Activated CD4-positive, alpha-beta memory T cell treated with anti-CD3 and anti-CD28 coated beads, Interleukin-2, amount 10 ng/mL, durations not matched to agents 7 days and 5 days (primary cell): Measurements from ENCODE around the gene ZBTB46. TPM values are rescaled to one million over a fixed set of nuclear protein-coding genes. Genes with fewer than 3 reads are reported as not detected.
"Not testable (repeated sequence)": the region's sequence is repeated elsewhere in the genome, so short reads cannot be mapped to it uniquely, and the experiment has no call there.

Experiments
- CTCF ChIA-PET: fragments of 350-600 bp; sonication (Branson Sonifier 250); formaldehyde crosslinking; loops from one replicate; lab custom pipeline; 2021; ENCODE audit warnings: antibody characterized with exemption, inconsistent platforms; lab: Charles Lee
- POLR2A ChIA-PET: fragments of 350-600 bp; sonication (Branson Sonifier 250); formaldehyde crosslinking; loops from one replicate; lab custom pipeline; 2021; ENCODE audit warnings: antibody characterized with exemption; lab: Charles Lee
- DNase-seq: peaks from one replicate; pipeline ENCODE4 v3.0.0-alpha.2; 2020
- H3K27ac Mint-ChIP-seq: one replicate; pipeline ENCODE4 v1.8.0; 2021; ENCODE audit warnings: mild to moderate bottlenecking, mixed read lengths
- H3K27me3 Mint-ChIP-seq: one replicate; pipeline ENCODE4 v1.8.0; 2021; ENCODE audit warnings: mixed read lengths
- H3K36me3 Mint-ChIP-seq: one replicate; pipeline ENCODE4 v1.8.0; 2021; ENCODE audit warnings: low read depth, mixed read lengths
- H3K4me1 Mint-ChIP-seq: one replicate; pipeline ENCODE4 v1.8.0; 2021; ENCODE audit warnings: mixed read lengths
- H3K4me3 Mint-ChIP-seq: one replicate; pipeline ENCODE4 v1.8.0; 2021; ENCODE audit warnings: mild to moderate bottlenecking, mixed read lengths
- H3K9me3 Mint-ChIP-seq: one replicate; pipeline ENCODE4 v1.8.0; 2021; ENCODE audit warnings: mixed read lengths
- total RNA-seq, 2 experiments: library from RNA; stranded (reverse); gene quantifications; one replicate each; pipeline ENCODE4 v1.2.3, GENCODE V29; 2021

ZBTB46 gene
- total RNA-seq, 2 experiments from 2014 or later = 0.53 to 0.65 TPM

GRCh38 chr20:63855363-63856097 is 24.5 kb upstream of the ZBTB46 start:
- peaks cover 1% of the 10 kb centered on the region for H3K36me3 Mint-ChIP-seq
- no peak for DNase-seq
- H3K27me3 Mint-ChIP-seq = peaks cover 13% of the 10 kb centered on the region
- no peaks in the 10 kb centered on the region for H3K9me3 Mint-ChIP-seq
- no peak overlapping the region for H3K27ac Mint-ChIP-seq
- H3K4me1 Mint-ChIP-seq = peaks cover 25% of the 10 kb centered on the region
- no peak overlapping the region for H3K4me3 Mint-ChIP-seq
- POLR2A ChIA-PET = interaction anchor here (0.9 to 1.9 kb wide), 2 partner anchors 10 to 335 kb away, joined by 4 to 9 read pairs; partner anchors contain the start of genes PPDPF and TPD52L2
- CTCF ChIA-PET = interaction anchor here (0.6 kb wide), 1 partner anchor 1066 kb away, joined by 3 read pairs; no protein-coding TSS in a partner anchor

GRCh38 chr20:63854766-63855362 is 23.8 kb upstream of the ZBTB46 start:
- POLR2A ChIA-PET = interaction anchor here (0.9 to 1.9 kb wide), 2 partner anchors 11 to 334 kb away, joined by 4 to 9 read pairs; partner anchors contain the start of genes PPDPF and TPD52L2
- no peaks in the 10 kb centered on the region for H3K36me3 Mint-ChIP-seq
- DNase-seq = no peak
- H3K4me1 Mint-ChIP-seq = peaks cover 27% of the 10 kb centered on the region
- H3K4me3 Mint-ChIP-seq = no peak overlapping the region
- peaks cover 15% of the 10 kb centered on the region for H3K27me3 Mint-ChIP-seq
- H3K27ac Mint-ChIP-seq = no peak overlapping the region
- CTCF ChIA-PET = interaction anchor here (0.6 kb wide), 1 partner anchor 1066 kb away, joined by 3 read pairs; no protein-coding TSS in a partner anchor
- H3K9me3 Mint-ChIP-seq = no peaks in the 10 kb centered on the region

DNA sequence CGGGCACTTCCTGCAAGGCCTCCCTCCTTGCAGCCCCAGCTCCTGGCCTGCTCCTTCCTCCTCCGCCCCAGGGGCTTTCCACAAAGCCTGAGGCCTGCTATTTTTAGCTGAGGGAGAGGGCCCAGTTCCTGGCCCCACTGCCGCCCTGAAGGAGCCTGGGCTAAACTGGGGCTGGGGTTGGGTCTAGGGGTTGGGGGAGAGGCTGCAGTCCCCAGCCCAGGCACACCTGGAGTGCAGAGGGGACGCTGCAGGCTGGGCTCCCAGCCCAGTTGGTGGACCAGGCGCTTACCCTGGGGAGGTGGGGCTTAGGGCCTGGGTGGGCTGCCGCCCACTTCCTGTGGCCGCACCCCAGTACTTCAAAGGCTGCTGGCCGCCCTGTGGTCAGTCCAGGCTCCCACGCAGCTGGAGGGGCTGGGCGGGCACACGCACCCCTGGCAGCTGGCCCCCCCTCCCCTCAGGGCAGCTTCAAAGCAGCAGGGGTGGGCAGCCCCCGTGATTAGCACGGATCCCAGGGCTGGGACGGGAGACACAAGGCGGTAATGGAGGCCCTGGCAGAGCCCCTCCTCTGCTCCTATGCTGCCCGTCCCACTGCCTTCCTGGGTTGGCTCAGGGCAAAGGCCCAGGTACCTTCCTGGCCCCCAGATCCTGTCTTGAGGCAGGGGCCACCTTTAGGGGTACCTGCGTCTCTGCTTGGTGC is 23.2 kb upstream of the ZBTB46 start:
- H3K9me3 Mint-ChIP-seq = no peaks in the 10 kb centered on the region
- no peak overlapping the region for H3K4me3 Mint-ChIP-seq
- no peaks in the 10 kb centered on the region for H3K36me3 Mint-ChIP-seq
- H3K27me3 Mint-ChIP-seq = peaks cover 15% of the 10 kb centered on the region
- peaks cover 22% of the 10 kb centered on the region for H3K4me1 Mint-ChIP-seq
- CTCF ChIA-PET = no interaction called here
- POLR2A ChIA-PET = interaction anchor here (1.9 kb wide), 1 partner anchor 11 kb away, joined by 9 read pairs; the partner anchor contains the start of gene TPD52L2
- no peak for DNase-seq
- no peak overlapping the region for H3K27ac Mint-ChIP-seq

DNA sequence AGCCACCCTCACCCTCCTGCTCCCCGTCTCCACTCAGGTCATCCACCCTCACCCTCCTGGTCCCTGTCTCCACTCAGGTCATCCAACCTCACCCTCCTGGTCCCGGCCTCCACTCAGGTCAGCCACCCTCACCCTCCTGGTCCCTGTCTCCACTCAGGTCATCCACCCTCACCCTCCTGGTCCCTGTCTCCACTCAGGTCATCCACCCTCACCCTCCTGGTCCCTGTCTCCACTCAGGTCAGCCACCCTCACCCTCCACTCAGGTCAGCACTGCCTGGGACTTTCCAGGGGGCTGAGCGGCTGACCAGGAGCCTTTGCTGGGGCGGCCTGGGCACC is 22.6 kb upstream of the ZBTB46 start:
- H3K27ac Mint-ChIP-seq, H3K36me3 Mint-ChIP-seq, DNase-seq, H3K4me3 Mint-ChIP-seq, CTCF ChIA-PET, H3K9me3 Mint-ChIP-seq: not testable (repeated sequence)
- Mint-ChIP-seq H3K27me3 (peaks cover 15% of the 10 kb centered on the region), H3K4me1 (peaks cover 19% of the 10 kb centered on the region)
- POLR2A ChIA-PET = interaction anchor here (1.9 kb wide), 1 partner anchor 12 kb away, joined by 9 read pairs; the partner anchor contains the start of gene TPD52L2

- CTCF ChIA-PET = interaction anchor here (0.9 kb wide), 1 partner anchor 626 kb away, joined by 3 read pairs; no protein-coding TSS in a partner anchor
- Mint-ChIP-seq H3K27me3 (peaks cover 15% of the 10 kb centered on the region), H3K4me1 (peaks cover 11% of the 10 kb centered on the region)
- H3K9me3 Mint-ChIP-seq, H3K27ac Mint-ChIP-seq, H3K36me3 Mint-ChIP-seq, H3K4me3 Mint-ChIP-seq, DNase-seq: not testable (repeated sequence)
- POLR2A ChIA-PET = interaction anchor here (0.7 to 0.8 kb wide), 2 partner anchors 12 to 14 kb away, joined by 3 read pairs; no protein-coding TSS in a partner anchor
Measured at GRCh38 chr20:63851548-63851943, 20.5 kb upstream of the ZBTB46 start.

DNA sequence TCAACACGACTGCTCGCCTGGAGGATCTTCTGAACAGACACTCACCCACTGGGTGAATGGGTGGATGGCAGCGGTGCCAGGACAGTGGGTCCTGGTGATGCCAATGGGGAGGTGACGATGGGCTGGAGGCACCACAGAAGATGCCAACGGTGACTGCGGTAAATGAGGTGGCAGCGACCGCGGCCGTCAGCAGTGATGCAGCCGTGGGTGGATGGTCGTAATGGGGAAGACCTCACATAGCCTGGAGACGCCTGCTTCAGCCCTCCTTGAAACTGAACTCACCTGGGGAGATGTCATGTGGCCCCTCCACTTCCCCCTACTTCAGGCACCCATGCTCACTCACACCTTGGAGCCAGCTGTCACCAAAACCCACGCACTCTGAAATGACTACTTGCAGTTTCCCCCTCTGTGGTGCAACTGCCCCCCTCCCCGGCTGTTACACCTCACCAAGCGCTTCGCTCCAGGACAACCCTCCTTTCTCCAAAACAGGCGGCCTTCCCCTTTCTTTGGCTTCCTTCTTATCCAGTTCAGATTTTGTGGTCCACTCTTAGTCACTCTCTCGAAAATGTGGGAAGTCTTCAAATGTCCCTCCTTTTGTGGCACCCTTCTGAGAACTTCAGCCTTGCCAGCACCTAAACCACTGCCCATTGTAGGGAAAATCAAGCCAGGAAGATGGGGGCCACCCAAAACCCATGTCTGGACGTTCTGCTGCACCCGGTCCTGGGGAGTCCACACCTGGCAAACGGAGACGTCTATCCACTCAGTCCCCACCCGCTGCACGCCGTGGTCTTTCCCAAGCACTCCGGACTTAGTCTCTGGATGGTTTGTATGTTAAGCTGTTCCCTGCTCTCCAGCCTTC is 19.9 kb upstream of the ZBTB46 start:
- DNase-seq = peak; percentile 32
- peaks cover 18% of the 10 kb centered on the region for H3K27me3 Mint-ChIP-seq
- no peaks in the 10 kb centered on the region for H3K36me3 Mint-ChIP-seq
- H3K9me3 Mint-ChIP-seq = no peaks in the 10 kb centered on the region
- ChIA-PET POLR2A (interaction anchor here (0.7 to 1.0 kb wide), 3 partner anchors 14 to 109 kb away, joined by 3 read pairs; partner anchors contain the start of gene TPD52L2), CTCF (interaction anchor here (0.9 kb wide), 1 partner anchor 625 kb away, joined by 3 read pairs; no protein-coding TSS in a partner anchor)
- peaks cover 14% of the 10 kb centered on the region for H3K4me1 Mint-ChIP-seq
- no peak overlapping the region for H3K27ac Mint-ChIP-seq
- H3K4me3 Mint-ChIP-seq = no peak overlapping the region

- DNase-seq = no peak
- Mint-ChIP-seq H3K9me3 (no peaks in the 10 kb centered on the region), H3K36me3 (no peaks in the 10 kb centered on the region), H3K27me3 (peaks cover 36% of the 10 kb centered on the region), H3K27ac (no peak overlapping the region), H3K4me3 (no peak overlapping the region), H3K4me1 (peaks cover 37% of the 10 kb centered on the region)
- POLR2A ChIA-PET = interaction anchor here (0.7 to 1.6 kb wide), 3 partner anchors 10 to 112 kb away, joined by 3 to 4 read pairs (median 3); partner anchors contain the start of genes LIME1 and TPD52L2
- CTCF ChIA-PET = interaction anchor here (0.6 kb wide), 1 partner anchor 62 kb away, joined by 3 read pairs; no protein-coding TSS in a partner anchor
Measured at GRCh38 chr20:63848003-63848911, 17.2 kb upstream of the ZBTB46 start.

GRCh38 chr20:63847237-63848002 is 16.4 kb upstream of the ZBTB46 start:
- H3K27me3 Mint-ChIP-seq = peaks cover 39% of the 10 kb centered on the region
- H3K4me3 Mint-ChIP-seq = no peak overlapping the region
- ChIA-PET CTCF (interaction anchor here (0.6 kb wide), 1 partner anchor 61 kb away, joined by 3 read pairs; no protein-coding TSS in a partner anchor), POLR2A (interaction anchor here (0.7 to 1.6 kb wide), 3 partner anchors 10 to 111 kb away, joined by 3 to 4 read pairs (median 3); partner anchors contain the start of genes LIME1 and TPD52L2)
- H3K9me3 Mint-ChIP-seq = no peaks in the 10 kb centered on the region
- no peaks in the 10 kb centered on the region for H3K36me3 Mint-ChIP-seq
- DNase-seq = no peak
- peaks cover 40% of the 10 kb centered on the region for H3K4me1 Mint-ChIP-seq
- no peak overlapping the region for H3K27ac Mint-ChIP-seq

GRCh38 chr20:63846888-63847236 is 15.8 kb upstream of the ZBTB46 start:
- Mint-ChIP-seq H3K4me1 (peaks cover 43% of the 10 kb centered on the region), H3K4me3 (no peak overlapping the region), H3K27ac (no peak overlapping the region), H3K9me3 (no peaks in the 10 kb centered on the region), H3K36me3 (no peaks in the 10 kb centered on the region), H3K27me3 (peaks cover 39% of the 10 kb centered on the region)
- ChIA-PET POLR2A (no interaction called here), CTCF (no interaction called here)
- no peak for DNase-seq

DNA sequence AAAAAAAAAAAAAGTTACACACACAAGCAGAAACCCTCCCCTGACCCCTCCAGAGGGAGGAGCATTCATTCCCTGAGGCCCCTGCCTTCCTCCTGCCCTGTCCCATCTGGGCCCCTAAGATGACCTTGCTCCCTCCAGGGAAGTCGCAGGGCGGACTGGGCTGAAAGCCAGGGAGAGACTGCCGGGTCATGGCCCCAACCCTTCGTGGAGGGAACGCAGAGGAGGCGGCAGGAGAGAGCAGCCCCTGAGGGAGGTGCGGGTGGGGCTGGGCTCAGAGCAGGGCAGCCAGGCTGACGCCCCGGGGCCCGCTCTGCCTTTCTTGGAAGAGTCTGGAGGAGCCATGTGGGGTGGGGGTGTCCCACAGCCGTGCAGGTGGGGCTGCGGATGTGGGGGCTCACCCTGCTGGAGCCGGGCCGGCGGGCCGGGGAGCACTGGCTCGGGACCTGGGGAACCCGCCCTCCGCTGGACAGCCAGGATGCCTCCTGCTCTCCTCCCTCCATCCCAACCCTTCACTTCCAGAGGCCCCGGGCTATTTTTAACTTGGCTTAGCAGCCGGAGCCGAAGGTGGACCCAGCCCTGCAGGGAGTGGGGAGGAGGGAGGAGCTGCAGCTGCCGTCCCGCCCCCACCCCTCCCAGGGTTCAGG is 15.2 kb upstream of the ZBTB46 start:
- DNase-seq = no peak
- ChIA-PET CTCF (no interaction called here), POLR2A (no interaction called here)
- Mint-ChIP-seq H3K4me1 (peaks cover 43% of the 10 kb centered on the region), H3K9me3 (no peaks in the 10 kb centered on the region), H3K27ac (no peak overlapping the region), H3K36me3 (no peaks in the 10 kb centered on the region), H3K4me3 (no peak overlapping the region), H3K27me3 (peaks cover 37% of the 10 kb centered on the region)
